GM12878 (cell line): ENCODE results near the gene PKLR. TPM values are rescaled to one million over a fixed set of nuclear protein-coding genes. Genes with fewer than 3 reads are reported as not detected.

ENCODE experiments used
- ATAC-seq: fragments of 200-7000 bp; cut with Tn5 transposase; 3 replicates; pipeline ENCODE4 v1.9.1; 2020; ENCODE audit warnings: mild to moderate bottlenecking, moderate library complexity
- BruUV-seq: library from RNA; stranded (reverse); fragments of 400-500 nt; replicated peaks from 2 replicates; lab custom pipeline; 2021; lab: Mats Ljungman, UMichigan
- CTCF ChIA-PET: fragments of 300-600 bp; sonication (Branson Sonifier 250); formaldehyde crosslinking; extraction: SDS; loops from one replicate; lab custom pipeline; 2021; ENCODE audit warnings: inconsistent platforms; lab: Yijun Ruan, JAX
- POLR2A ChIA-PET: fragments of 350-600 bp; formaldehyde crosslinking; extraction: SDS; loops from one replicate; lab custom pipeline; 2021; ENCODE audit warnings: inconsistent platforms; lab: Charles Lee
- RAD21 ChIA-PET: fragments of 300-600 bp; sonication (Branson Sonifier 250); formaldehyde crosslinking; loops from one replicate; lab custom pipeline; 2023; ENCODE audit warnings: antibody characterized with exemption; ENCODE audit not compliant: unreplicated experiment; lab: Charles Lee
- SMC1A ChIA-PET: fragments of 300-600 bp; sonication (Branson Sonifier 250); formaldehyde crosslinking; loops from one replicate; lab custom pipeline; 2023; ENCODE audit not compliant: unreplicated experiment, uncharacterized antibody; lab: Charles Lee
- DNase-seq: peaks from one replicate; pipeline ENCODE4 v3.0.0-alpha.2; 2011; ENCODE audit warnings: low read depth, low spot score
- FAIRE-seq: peaks from 3 replicates; lab custom pipeline; 2011; peaks lifted over from hg19 to GRCh38; lab: Jason Lieb, UNC
- H2AFZ ChIP-seq: 2 replicates; pipeline ENCODE4 v1.6.0; 2011; ENCODE audit warnings: low read depth, low read length, control low read depth; ENCODE audit not compliant: control insufficient read depth
- H3K27ac ChIP-seq: 2 replicates; pipeline ENCODE4 v1.5.1; 2011; ENCODE audit warnings: control low read depth; ENCODE audit not compliant: control insufficient read depth, insufficient read depth
- H3K27me3 ChIP-seq, 2 experiments: replicated peaks in 1 of 2; 2 replicates each; pipeline versions ENCODE4 v1.6.0 to v1.6.1; 2011; ENCODE audit warnings: low read length in 1 of 2; ENCODE audit not compliant: control insufficient read depth in 2 of 2, insufficient read depth in 2 of 2
- H3K36me3 ChIP-seq, 2 experiments: 2 replicates each; pipeline ENCODE4 v1.5.1; 2011; ENCODE audit warnings: low read length in 1 of 2; ENCODE audit not compliant: control insufficient read depth in 2 of 2, insufficient read depth in 2 of 2
- H3K4me1 ChIP-seq: 2 replicates; pipeline ENCODE4 v1.6.1; 2011; ENCODE audit warnings: mild to moderate bottlenecking, low read length, moderate library complexity, mixed read lengths; ENCODE audit not compliant: control insufficient read depth, insufficient read depth
- H3K4me2 ChIP-seq: 2 replicates; pipeline ENCODE4 v1.6.0; 2011; ENCODE audit warnings: control low read depth; ENCODE audit not compliant: control insufficient read depth, insufficient read depth
- H3K4me3 ChIP-seq: fragments of 200-600 bp; sonication (generic); 2 replicates; pipeline ENCODE4 v1.5.1; 2016
- H3K79me2 ChIP-seq: 2 replicates; pipeline ENCODE4 v1.6.0; 2011; ENCODE audit warnings: low read length; ENCODE audit not compliant: control insufficient read depth, insufficient read depth
- H3K9ac ChIP-seq: 2 replicates; pipeline ENCODE4 v1.8.0; 2011; ENCODE audit warnings: low read length, control low read depth, mixed read lengths; ENCODE audit not compliant: control insufficient read depth, insufficient read depth
- H3K9me3 ChIP-seq: replicated peaks from 3 replicates; pipeline ENCODE4 v1.5.1; 2011; ENCODE audit warnings: mild to moderate bottlenecking, low read length; ENCODE audit not compliant: control insufficient read depth, insufficient read depth
- H4K20me1 ChIP-seq: 2 replicates; pipeline ENCODE4 v1.6.0; 2011; ENCODE audit not compliant: control insufficient read depth, insufficient read depth
- NR2F1 ChIP-seq: fragments of 450-650 bp; conservative IDR thresholded peaks from 2 replicates; pipeline ENCODE4 v1.6.1; 2017; ENCODE audit warnings: mild to moderate bottlenecking
- POLR2A ChIP-seq: IDR thresholded peaks from 2 replicates; pipeline ENCODE4 v1.6.1; 2011; ENCODE audit warnings: low read depth, mild to moderate bottlenecking, low read length
- SIX5 ChIP-seq: IDR thresholded peaks from 2 replicates; pipeline ENCODE4 v1.6.1; 2011; ENCODE audit warnings: mild to moderate bottlenecking, low read depth, low read length, moderate library complexity; ENCODE audit not compliant: severe bottlenecking
- SREBF1 ChIP-seq: IDR thresholded peaks from 2 replicates; pipeline ENCODE4 v1.6.1; 2012; ENCODE audit warnings: mild to moderate bottlenecking, low read length
- WGBS: methylation state at CpG from one replicate; pipeline ENCODE4 v1.1.6; 2016; ENCODE audit warnings: low lambda C conversion rate; ENCODE audit not compliant: insufficient replicate concordance, insufficient coverage; ENCODE audit errors: missing lambda C conversion rate; 5-methylcytosine and 5-hydroxymethylcytosine counted together
- in situ Hi-C: fragments of 300-500 bp; cut with MboI; formaldehyde crosslinking; loops from 9 replicates; pipeline ENCODE4 v1.14.3; 2018; ENCODE audit warnings: mixed read lengths
- intact Hi-C: fragments of 100-400 bp; cut with micrococcal nuclease; formaldehyde crosslinking; loops from one replicate; pipeline ENCODE4 v1.14.2; 2022; ENCODE audit not compliant: unreplicated experiment
- polyA plus RNA-seq, 11 experiments: library from polyadenylated mRNA; depleted of rRNA in 4 of 11; unstranded in 6 of 11; stranded (reverse) in 5 of 11; fragments of >200 nt; fragmentation: Nextera tagmentation in 4 of 11; fragmentation: Illumina TruSeq in 1 of 11; extraction: Ambion mirVana in 4 of 11; extraction: Trizol in 1 of 11; gene quantifications; 1 replicate in 1 of 11; 2 replicates in 10 of 11; pipeline versions ENCODE4 v1.2.1 to v1.2.3, GENCODE V29; 2011 to 2016; ENCODE audit warnings: inconsistent platforms in 2 of 11, missing spikeins in 2 of 11, low read depth in 1 of 11
- total RNA-seq, 4 experiments: library from RNA; depleted of rRNA in 3 of 4; stranded (reverse); fragments of >200 nt in 3 of 4; fragmentation: Illumina TruSeq in 1 of 4; extraction: Trizol in 1 of 4; gene quantifications; 2 replicates each; pipeline versions ENCODE4 v1.2.1 to v1.2.3, GENCODE V29; 2013 to 2021
- TF ChIP-seq, protein P1 (sequence below): IDR thresholded peaks from 2 replicates; pipeline ENCODE4 v1.6.1; 2012; ENCODE audit warnings: low read depth, low read length, improper control_type of control experiment

The PKLR gene
- total and polyA plus RNA-seq, 10 of the 15 experiments (the other 5 are each of a cell fraction or from before 2014, with no cell fraction given) = 0.04 to 0.15 (median 0.08) TPM; not detected in 7

GRCh38 chr1:155261493-155261851, 39.8 kb downstream of the PKLR start (continued):
- TF ChIP-seq, protein P1, sequence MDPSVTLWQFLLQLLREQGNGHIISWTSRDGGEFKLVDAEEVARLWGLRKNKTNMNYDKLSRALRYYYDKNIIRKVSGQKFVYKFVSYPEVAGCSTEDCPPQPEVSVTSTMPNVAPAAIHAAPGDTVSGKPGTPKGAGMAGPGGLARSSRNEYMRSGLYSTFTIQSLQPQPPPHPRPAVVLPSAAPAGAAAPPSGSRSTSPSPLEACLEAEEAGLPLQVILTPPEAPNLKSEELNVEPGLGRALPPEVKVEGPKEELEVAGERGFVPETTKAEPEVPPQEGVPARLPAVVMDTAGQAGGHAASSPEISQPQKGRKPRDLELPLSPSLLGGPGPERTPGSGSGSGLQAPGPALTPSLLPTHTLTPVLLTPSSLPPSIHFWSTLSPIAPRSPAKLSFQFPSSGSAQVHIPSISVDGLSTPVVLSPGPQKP = no peak
- no peak for TF ChIP-seq SREBF1
- no peak for TF ChIP-seq SIX5

DNA sequence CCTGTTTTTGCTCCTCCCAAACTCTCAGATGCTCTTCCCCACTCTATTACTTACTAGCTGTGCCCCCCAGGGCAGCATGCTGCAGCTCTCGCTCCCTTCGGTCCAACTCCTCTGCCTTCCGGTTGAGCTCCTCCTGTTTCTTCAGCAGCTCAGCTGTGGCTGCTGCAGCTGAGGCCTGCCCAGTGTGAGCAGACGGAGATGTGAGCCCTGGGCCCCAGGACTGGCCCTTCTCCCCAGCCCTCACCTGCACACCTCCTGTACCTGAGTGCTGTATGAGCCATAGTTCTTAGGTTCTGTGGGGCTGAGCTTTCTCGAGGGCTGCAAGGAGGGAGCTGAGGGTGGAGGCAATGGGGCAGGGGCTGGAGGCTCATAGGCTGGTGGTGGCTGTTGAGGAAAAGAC, 41.0 kb downstream of the PKLR start:
- in situ Hi-C loops (no loop called here), intact Hi-C loops (no loop called here)
- Histone ChIP-seq H3K79me2 (peaks cover 20% of the 10 kb centered on the region), H3K27ac (no peak overlapping the region), H3K4me2 (peak overlapping the region; percentile 91; the same call in 1 of the 2 replicates), H3K9ac (no peak overlapping the region), H3K4me1 (peaks cover 11% of the 10 kb centered on the region), H3K4me3 (no peak overlapping the region), H3K27me3 (no peaks in the 10 kb centered on the region), H2AFZ (no peak overlapping the region), H3K36me3 (peaks cover 12% of the 10 kb centered on the region in 2 experiments; a peak in 3 of 4 replicates), H3K9me3 (no peaks in the 10 kb centered on the region), H4K20me1 (no peaks in the 10 kb centered on the region)
- FAIRE-seq (no peak), DNase-seq (no peak), ATAC-seq (no peak)
- ChIA-PET CTCF (interaction anchor here (1.3 to 4.3 kb wide), 4 partner anchors 10 to 67 kb away, joined by 3 to 78 read pairs (median 12); partner anchors contain the start of gene FDPS), RAD21 (interaction anchor here (1.0 to 4.2 kb wide), 2 partner anchors 10 to 63 kb away, joined by 3 to 26 read pairs; no protein-coding TSS in a partner anchor), POLR2A (interaction anchor here (0.6 to 1.7 kb wide), 5 partner anchors 13 to 90 kb away, joined by 3 to 5 read pairs (median 4); partner anchors contain the start of gene CLK2), SMC1A (interaction anchor here (0.8 to 1.2 kb wide), 3 partner anchors 8 to 57 kb away, joined by 3 to 4 read pairs (median 3); no protein-coding TSS in a partner anchor)
- TF ChIP-seq NR2F1 (no peak), POLR2A (peak; percentile 25; the same call in 1 of the 2 replicates)
- no TSS peak for BruUV-seq
- WGBS = 94% methylated on average over 5 of the region's 5 CpGs
